ENCODE data around the gene KRT5. TPM values are rescaled to one million over a fixed set of nuclear protein-coding genes. Genes with fewer than 3 reads are reported as not detected.

KRT5 gene
- total RNA-seq, 2 donors from 2014 or later: 0.52 to 2.0 TPM

- no peak for ATAC-seq
- TF ChIP-seq POLR2A (IDR thresholded peaks at IDR 0.05) (no peak), CTCF (IDR thresholded peaks at IDR 0.05) (no peak)
Observed at GRCh38 chr12:52477651-52478050, 42.5 kb downstream of the KRT5 start.

GRCh38 chr12:52474212-52474611 is 46.0 kb downstream of the KRT5 start:
- DNase-seq: no peak
- WGBS, 2 donors: 90 to 96% methylated on average over 2 of the region's 2 CpGs
- Histone ChIP-seq H3K36me3 (replicated peaks in 1 of 2; ENCODE audit: insufficient read depth in 1 of 2, low read depth in 2 of 2) (no peaks in the 10 kb centered on the region), H3K4me1 (no peaks in the 10 kb centered on the region), H3K27me3 (no peaks in the 10 kb centered on the region), H3K27ac (no peak overlapping the region), H3K9me3 (no peaks in the 10 kb centered on the region), H3K4me3 (no peak overlapping the region)
- intact Hi-C loops (cut with DNase I): no loop called here
- TF ChIP-seq POLR2A (IDR thresholded peaks at IDR 0.05) (no peak), CTCF (IDR thresholded peaks at IDR 0.05) (no peak)
- no peak for ATAC-seq

More at GRCh38 chr12:52477651-52478050, 42.5 kb downstream of the KRT5 start:
- intact Hi-C loops (cut with DNase I): no loop called here
- WGBS, 2 donors: 65 to 69% methylated on average over 2 of the region's 2 CpGs
- Histone ChIP-seq H3K27me3 (no peaks in the 10 kb centered on the region), H3K9me3 (no peaks in the 10 kb centered on the region), H3K27ac (no peak overlapping the region), H3K4me1 (no peaks in the 10 kb centered on the region), H3K4me3 (no peak overlapping the region), H3K36me3 (replicated peaks in 1 of 2; ENCODE audit: insufficient read depth in 1 of 2, low read depth in 2 of 2) (no peaks in the 10 kb centered on the region)
- DNase-seq: no peak

- no peak for TF ChIP-seq CTCF (IDR thresholded peaks at IDR 0.05)
- no peak for TF ChIP-seq POLR2A (IDR thresholded peaks at IDR 0.05)
- Histone ChIP-seq H3K4me1 (no peaks in the 10 kb centered on the region), H3K27me3 (no peaks in the 10 kb centered on the region), H3K27ac (no peak within 1 kb of the TSS), H3K36me3 (replicated peaks in 1 of 2; ENCODE audit: insufficient read depth in 1 of 2, low read depth in 2 of 2) (no peaks in the 10 kb centered on the region), H3K4me3 (no peak within 1 kb of the TSS), H3K9me3 (no peaks in the 10 kb centered on the region)
- peak; percentile 18 for ATAC-seq
- DNase-seq: no peak
- intact Hi-C loops (cut with DNase I): no loop called here
- WGBS, 2 donors: 72 to 76% methylated on average over 4 of the region's 4 CpGs
Observed at GRCh38 chr12:52473768-52474167, 46.4 kb downstream of the KRT5 start, which contains the start of gene KRT6C. TSS of gene KRT6C (minus strand) at chr12:52473805. CDS start at chr12:52473737, 68 bp downstream.

GRCh38 chr12:52469853-52470252 is 50.3 kb downstream of the KRT5 start:
- Histone ChIP-seq H3K36me3 (replicated peaks in 1 of 2; ENCODE audit: insufficient read depth in 1 of 2, low read depth in 2 of 2) (no peaks in the 10 kb centered on the region), H3K4me1 (no peaks in the 10 kb centered on the region), H3K27me3 (no peaks in the 10 kb centered on the region), H3K4me3 (no peak overlapping the region), H3K9me3 (no peaks in the 10 kb centered on the region), H3K27ac (no peak overlapping the region)
- ATAC-seq (no peak), DNase-seq (no peak)
- TF ChIP-seq POLR2A (IDR thresholded peaks at IDR 0.05) (no peak), CTCF (IDR thresholded peaks at IDR 0.05) (no peak)
- WGBS, 2 donors: 68 to 85% methylated on average over 4 of the region's 4 CpGs
- intact Hi-C loops (cut with DNase I): no loop called here

GRCh38 chr12:52464897-52465296 is 55.3 kb downstream of the KRT5 start:
- Histone ChIP-seq H3K27me3 (no peaks in the 10 kb centered on the region), H3K4me1 (no peaks in the 10 kb centered on the region), H3K4me3 (no peak overlapping the region), H3K36me3 (replicated peaks in 1 of 2; ENCODE audit: insufficient read depth in 1 of 2, low read depth in 2 of 2) (no peaks in the 10 kb centered on the region), H3K9me3 (no peaks in the 10 kb centered on the region), H3K27ac (no peak overlapping the region)
- no peak for DNase-seq
- intact Hi-C loops (cut with DNase I): no loop called here
- no peak for TF ChIP-seq CTCF (IDR thresholded peaks at IDR 0.05)
- TF ChIP-seq POLR2A (IDR thresholded peaks at IDR 0.05): no peak
- 42 to 45% methylated on average over 2 of the region's 2 CpGs for WGBS, 2 donors
- ATAC-seq: no peak

Measured in body of pancreas (tissue), 4 donors.